ENCODE measurements around the gene RPRD2.
"Not testable (repeated sequence)": the region's sequence is repeated elsewhere in the genome, so short reads cannot be mapped to it uniquely, and the experiment has no call there.

RPRD2 gene

GRCh38 chr1:150363426-150364230 lies at the start of gene RPRD2:
Gene RPRD2, plus strand, starts transcription at chr1:150364147. Its CDS starts 568 bp downstream, at chr1:150364715.
- peak; percentile 98 to 99 for DNase-seq

- DNase-seq = not testable (repeated sequence)
These were observed 49.3 kb upstream of the RPRD2 start for GRCh38 chr1:150314691-150315090.

- DNase-seq = no peak
These were observed 43.3 kb upstream of the RPRD2 start for GRCh38 chr1:150320667-150320978.

- peak in 1 of 2 experiments; percentile 11 for DNase-seq
These were observed 42.2 kb upstream of the RPRD2 start for GRCh38 chr1:150321826-150322166.

GRCh38 chr1:150322310-150322709 lies 41.6 kb upstream of the RPRD2 start:
- DNase-seq = no peak

- DNase-seq = no peak
These were observed 31.2 kb upstream of the RPRD2 start for GRCh38 chr1:150332651-150333290.

GRCh38 chr1:150346316-150346715 lies 17.6 kb upstream of the RPRD2 start:
- DNase-seq = no peak

GRCh38 chr1:150352866-150353265 lies 11.1 kb upstream of the RPRD2 start:
- DNase-seq = no peak

- no peak for DNase-seq
These were observed 1.1 kb upstream of the RPRD2 start for GRCh38 chr1:150362721-150363425.

- DNase-seq = peak; percentile 72 to 73
These were observed 470 bp downstream of the RPRD2 start for GRCh38 chr1:150364231-150365003.

GRCh38 chr1:150365941-150366340 lies 2.0 kb downstream of the RPRD2 start:
- DNase-seq = no peak

- no peak for DNase-seq
These were observed 2.7 kb downstream of the RPRD2 start for GRCh38 chr1:150366416-150367296.

GRCh38 chr1:150371110-150371509 lies 7.2 kb downstream of the RPRD2 start:
- no peak for DNase-seq

GRCh38 chr1:150372580-150372979 lies 8.6 kb downstream of the RPRD2 start:
- no peak for DNase-seq

- no peak for DNase-seq
These were observed 12.2 kb downstream of the RPRD2 start for GRCh38 chr1:150376110-150376509.

- no peak for DNase-seq
These were observed 19.8 kb downstream of the RPRD2 start for GRCh38 chr1:150383631-150384324.

- DNase-seq = no peak
These were observed 21.8 kb downstream of the RPRD2 start for GRCh38 chr1:150385537-150386445.

GRCh38 chr1:150386592-150386991 lies 22.6 kb downstream of the RPRD2 start:
- DNase-seq = no peak

- DNase-seq = no peak
These were observed 23.3 kb downstream of the RPRD2 start for GRCh38 chr1:150387200-150387599.

- no peak for DNase-seq
These were observed 24.3 kb downstream of the RPRD2 start for GRCh38 chr1:150388241-150388640.

All from activated CD4-positive, alpha-beta T cell treated with anti-CD3 and anti-CD28 coated beads, Interleukin-2, amount 50 U/mL, for 4 hours (primary cell).